HG02623 (cell line): ENCODE data around the gene UCP3.
"Not testable (repeated sequence)": the region's sequence is repeated elsewhere in the genome, so short reads cannot be mapped to it uniquely, and the experiment has no call there.

Experiments used
- ATAC-seq: cut with Tn5 transposase; IDR thresholded peaks from one replicate; pipeline ENCODE4 v1.9.1; 2021; ENCODE audit warnings: moderate library complexity; ENCODE audit not compliant: unreplicated experiment

UCP3 gene

DNA sequence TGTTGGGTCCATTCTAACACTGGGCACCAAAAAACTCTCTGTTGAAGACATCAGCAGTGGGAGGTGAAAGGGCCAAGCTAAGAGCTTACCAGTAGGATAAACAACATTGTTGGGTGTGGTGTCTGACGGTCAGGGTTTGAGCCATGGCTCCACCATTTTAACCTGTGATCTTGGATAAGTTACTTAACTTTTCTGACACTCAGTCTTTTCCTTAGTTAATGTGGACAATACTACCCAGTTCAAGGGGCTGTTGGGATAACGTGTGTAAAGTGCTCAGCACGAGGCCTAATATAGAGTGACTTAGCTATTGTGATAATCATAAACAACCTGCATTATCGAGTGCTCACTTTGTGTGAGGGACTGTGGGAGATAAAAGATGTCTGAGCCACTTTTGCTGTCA, 6.1 kb downstream of the UCP3 start:
- no peak for ATAC-seq

DNA sequence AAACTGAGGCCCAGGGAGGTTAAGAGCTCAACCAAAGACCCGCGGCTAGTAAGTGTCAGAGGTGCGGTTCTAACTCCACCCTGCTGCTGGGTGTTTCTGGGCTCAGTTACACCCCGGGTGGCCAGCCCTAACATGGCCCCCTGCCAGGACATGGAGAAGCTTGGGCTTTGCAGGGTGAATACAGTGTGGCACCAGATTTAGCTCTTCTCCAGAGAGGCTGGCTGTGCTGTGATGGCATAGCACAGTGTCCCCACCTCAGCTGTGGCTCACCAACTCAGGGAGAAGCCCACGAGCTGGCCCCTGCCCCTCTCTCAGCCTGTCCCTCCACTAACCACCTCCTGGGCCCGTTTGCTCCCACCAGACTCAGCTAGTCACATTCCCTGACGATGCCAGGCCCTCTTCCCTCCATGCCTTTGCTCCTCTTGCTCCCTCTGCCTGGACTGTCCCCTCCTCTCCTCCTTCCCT, 7.0 kb downstream of the UCP3 start:
- ATAC-seq, result no peak

DNA sequence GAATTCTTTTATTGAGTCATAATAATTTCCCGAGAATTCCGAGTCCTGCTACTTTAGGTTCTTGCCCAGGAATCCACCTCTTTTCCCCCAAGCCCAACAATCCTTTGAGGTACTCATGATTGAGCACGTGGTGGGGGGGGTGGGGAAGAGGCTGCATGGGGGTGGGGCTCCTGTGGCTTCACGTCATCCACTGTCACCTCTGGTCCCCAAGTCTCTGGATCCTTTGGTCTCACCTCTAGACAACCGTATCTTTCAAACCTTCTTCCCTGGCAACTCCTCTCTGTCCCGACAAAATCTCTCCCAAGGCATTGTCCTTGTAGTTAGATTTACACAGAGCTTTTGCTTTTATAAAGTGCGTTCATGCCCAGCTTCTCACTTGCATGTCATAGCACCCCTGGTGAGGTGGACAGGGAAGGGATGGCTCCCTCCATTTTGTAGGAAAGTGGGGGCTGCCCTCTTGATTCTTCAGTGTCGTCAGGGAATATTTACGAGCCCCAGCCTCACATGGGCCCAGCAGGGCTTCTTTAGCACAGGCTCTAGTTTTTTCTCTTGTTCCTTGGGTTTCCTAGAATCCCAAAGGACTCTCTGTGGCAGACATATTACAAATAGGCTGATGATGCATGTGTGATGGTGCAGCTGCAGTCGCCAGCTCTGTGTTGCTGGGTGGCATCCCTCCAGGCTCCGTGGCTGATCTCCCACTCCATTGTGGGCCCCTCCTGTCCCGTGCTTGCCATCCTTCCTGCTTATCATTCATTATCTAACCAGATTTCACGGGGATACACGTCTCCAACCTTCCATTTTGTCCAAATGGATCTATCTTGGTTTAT, 8.4 kb downstream of the UCP3 start:
- no peak for ATAC-seq

DNA sequence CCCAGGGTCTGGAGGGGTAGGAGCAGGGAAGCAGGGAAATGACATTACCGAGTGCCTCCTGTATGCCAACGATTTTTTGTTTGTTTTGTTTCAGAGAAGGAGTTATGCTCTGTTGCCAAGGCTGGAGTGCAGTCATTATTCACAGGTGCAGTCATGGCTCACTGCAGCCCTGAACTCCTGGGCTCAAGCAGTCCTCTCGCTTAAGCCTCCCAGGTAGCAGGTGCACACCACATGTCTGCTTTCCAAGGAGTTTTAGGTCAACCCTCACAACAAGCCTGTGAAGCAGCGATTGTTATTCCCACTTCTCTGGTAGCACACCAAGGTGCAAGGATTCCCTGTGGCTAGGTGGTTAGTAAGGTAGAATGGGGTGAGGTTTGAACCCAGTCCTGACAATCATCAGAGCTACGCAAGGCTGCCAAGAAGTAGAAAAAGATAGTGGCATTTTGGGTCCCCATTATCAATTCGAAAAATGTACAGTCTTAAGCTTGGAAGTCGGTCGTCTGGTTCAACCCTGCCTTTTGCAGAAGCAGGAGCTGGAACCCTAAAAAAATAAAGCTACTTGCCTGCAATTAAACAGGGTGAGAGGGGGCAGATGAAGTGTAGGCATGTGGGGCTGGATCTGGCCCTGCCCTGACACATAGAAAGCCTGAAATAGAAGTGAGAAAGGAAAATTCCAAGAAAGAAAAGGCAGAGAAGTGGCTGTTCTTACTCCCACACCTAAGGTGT, 9.1 kb downstream of the UCP3 start:
- no peak for ATAC-seq

DNA sequence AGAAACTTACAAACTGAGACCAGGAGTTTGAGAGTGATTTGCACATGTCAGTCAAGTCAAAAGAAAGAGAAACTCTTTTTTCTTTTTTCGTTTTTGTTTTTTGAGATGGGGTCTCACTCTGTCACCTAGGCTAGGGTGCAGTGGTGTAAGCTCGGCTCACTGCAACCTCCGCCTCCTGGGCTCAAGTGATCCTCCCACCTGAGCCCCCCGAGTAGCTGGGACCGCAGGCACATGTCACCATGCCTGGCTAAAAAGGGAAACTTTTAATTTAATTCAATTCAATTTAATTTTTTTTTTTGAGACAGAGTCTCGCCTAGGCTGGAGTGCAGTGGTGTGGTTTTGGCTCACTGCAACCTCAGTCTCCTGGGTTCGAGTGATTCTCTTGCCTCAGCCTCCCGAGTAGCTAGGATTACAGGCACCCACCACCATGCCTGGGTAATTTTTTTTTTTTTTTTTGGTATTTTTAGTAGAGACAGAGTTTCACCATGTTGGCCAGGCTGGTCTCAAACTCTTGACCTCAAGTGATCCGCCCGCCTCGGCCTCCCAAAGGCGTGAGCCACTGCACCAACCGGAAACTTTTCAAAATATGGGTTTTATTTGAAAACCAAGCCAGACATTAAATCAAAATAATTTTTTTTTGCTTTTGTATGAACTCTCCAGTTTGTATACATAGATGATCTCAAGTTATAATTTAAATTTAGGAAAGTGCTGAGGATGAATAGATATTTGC, 9.9 kb downstream of the UCP3 start:
- no peak for ATAC-seq

DNA sequence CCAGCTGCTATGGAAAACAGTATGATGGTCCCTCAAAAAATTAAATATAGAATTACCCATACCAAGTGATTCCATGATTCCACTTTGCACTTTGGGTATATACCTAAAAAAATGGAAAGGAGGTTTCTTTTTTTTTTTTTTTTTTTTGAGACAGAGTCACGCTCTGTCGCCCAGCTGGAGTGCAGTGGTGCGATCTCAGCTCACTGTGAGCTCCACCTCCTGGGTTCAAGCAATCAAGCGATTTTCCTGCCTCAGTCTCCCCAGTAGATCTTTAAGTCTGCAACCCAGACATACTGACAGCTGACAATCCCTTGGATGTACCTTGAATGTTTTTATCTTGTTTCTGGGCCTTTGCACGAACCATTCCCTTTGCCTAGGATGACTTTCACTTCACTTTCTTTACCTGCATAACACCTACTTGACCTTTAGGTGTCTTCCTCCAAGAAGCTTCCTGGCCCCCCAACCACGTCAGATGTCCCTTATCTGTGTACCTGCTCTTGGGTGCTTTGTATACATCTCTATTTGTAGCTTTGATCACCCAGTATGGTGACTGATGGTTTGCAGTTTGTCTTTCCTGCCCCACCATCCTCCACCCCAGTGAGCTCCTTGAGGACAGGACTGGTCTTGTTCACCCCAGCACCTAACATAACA, 11.6 kb downstream of the UCP3 start:
- no peak for ATAC-seq

DNA sequence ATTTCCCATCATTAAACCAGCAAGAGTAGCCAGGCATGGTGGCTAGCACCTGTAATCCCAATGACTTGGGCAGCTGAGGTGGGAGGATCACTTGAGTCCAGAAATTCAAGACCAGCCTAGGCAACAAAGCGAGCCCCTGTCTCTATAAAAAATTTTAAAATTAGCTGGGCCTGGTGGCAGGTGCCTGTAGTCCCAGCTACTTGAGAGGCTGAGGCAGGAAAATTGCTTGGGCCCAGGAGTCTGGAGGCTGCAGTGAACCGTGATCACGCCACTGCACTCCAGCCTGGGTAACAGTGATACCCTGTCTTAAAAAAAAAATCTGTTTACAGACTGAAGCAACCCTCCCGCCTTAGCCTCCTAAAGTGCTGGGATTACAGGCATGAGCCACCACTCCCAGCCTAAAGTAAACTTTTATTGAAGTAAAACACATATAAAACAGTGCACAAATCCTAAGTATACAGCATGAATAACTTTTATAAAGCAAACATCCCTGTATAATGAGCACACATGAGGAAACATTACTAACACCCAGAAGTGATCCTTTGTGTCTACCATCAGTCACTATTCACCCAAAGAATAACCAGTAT, 12.6 kb downstream of the UCP3 start:
- no peak for ATAC-seq

DNA sequence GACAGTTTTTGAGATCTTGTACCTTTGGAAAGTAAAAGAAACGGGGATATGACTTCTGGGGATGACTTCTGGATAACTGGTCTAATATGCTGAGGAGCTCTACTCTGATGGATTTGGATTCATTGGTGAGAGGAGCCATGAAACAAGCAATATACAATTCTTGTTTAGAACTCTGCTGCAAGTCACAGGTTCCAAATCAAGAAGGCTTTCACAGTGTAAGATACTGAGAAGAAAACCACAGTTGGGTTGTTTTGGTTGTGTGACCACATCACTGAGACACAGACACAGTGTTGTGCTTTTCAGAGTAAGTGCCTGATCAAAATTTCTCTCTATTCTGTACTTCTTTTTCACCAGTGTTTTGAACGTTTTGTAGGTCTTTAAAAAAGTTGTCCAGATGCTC, 13.2 kb downstream of the UCP3 start:
- ATAC-seq, result no peak

DNA sequence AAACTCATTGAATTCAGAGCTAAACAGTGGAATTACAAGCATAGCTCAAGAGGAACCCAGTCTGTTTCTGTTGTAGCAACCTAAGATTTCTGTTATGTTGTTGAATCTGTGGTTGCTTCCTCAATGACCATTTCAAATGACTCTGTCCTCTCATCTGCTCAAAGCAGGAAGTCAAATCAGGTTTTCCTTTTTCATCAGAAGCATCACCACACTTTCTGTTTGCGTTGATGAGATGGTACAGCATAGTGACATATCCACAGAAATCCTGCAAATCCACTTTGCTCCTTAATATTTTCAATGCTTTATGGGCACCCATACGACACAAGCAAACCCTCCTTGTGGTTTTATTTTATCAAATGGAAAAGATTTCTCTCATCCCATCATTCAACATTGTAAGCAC, 13.6 kb downstream of the UCP3 start:
- no peak for ATAC-seq

DNA sequence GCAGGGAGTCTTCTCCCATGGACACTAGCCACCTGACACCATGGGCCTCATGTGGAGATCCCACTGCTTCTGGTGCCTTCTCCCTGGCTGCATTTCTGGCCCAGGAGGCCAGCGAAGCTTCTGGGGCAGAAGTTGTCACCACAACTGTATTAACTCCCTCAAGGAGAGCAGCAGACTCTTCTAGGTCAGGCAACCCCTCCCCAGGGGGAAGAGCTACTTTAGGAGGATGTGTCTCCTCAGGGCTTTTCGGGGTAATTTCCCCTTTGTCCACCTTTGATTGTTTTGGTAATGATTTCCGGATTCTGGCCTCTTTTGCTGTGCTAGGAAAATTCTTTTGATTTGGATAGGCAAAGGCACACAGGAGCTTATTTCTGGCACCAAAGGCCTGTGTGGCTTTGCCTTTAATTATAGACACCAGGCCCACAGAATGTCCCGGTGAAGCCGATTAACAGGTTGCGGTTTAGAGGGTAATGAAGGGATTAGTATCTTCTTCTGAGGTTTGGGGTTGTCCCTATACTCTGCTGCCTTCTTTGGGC, 17.3 kb downstream of the UCP3 start:
- ATAC-seq, result no peak

DNA sequence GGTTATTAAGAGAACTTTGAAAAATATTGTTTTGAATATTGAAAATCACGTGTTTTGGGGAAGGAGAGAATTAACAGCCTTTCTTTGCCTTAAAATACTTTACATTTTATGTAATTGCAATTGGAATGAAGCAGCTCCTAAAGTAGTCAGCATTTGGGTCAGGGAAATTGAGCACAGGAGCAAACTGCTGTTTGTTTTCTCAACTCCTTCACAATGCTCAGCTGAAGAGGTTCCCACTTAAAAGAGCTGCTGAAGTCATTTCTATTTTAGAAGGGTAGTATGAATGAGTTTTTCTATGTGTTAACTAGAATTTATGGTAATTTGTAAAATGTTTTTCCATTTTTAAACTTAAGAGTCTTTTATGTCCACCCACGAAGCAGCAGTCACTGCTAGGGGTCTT, 18.2 kb downstream of the UCP3 start:
- no peak for ATAC-seq

DNA sequence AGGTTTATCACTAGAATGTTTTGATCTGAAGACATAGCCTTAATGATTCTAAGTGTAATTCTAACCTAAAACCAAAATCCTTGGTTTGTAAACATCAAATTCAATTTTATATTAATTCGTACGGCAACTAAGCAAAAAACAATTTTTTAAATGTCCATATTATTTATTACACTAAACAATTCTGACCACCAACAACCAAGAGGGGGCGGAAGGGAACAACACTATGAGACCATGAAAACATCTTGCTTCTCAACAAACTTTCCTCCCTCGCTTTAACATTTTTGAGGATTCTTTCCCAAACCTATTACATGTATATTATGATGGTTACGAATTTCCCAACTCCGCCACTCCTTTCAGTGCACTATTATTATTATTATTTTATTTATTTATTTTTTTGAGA, 19.7 kb downstream of the UCP3 start:
- no peak for ATAC-seq

DNA sequence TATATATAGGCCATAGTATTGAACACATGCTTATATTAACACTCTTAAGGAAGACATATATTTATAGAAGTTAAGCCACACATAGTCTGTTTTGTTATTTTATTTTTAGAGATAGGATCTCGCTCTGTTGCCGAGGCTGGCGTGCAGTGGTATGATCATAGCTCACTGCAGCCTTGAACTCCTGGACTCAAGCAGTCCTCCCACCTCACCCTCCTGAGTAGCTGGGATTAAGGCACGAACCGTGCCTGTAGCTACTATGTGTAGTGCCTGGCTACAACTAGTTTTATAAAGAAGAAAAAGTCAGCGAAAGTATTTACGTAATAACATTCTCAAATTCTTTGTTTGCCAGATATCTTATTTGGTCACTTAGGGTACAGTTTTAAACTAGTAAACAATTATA, 20.7 kb downstream of the UCP3 start:
- no peak for ATAC-seq

DNA sequence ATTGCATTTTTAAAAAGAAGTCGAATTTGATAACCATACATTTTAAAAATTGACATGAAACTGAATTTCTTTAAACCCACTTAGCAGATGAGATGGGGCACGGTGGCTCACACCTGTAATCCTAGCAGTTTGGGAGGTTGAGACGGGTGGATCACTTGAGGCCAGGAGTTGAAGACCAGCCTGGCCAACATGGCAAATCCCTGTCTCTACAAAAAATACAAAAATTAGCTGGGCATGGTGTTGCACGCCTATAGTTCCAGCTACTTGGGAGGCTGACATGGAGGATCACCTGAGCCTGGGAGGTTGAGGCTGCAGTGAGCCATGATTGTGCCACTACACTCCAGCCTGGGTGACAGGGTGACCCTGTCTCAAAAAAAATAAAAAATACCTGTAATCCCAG, 23.2 kb downstream of the UCP3 start:
- ATAC-seq, result not testable (repeated sequence)

DNA sequence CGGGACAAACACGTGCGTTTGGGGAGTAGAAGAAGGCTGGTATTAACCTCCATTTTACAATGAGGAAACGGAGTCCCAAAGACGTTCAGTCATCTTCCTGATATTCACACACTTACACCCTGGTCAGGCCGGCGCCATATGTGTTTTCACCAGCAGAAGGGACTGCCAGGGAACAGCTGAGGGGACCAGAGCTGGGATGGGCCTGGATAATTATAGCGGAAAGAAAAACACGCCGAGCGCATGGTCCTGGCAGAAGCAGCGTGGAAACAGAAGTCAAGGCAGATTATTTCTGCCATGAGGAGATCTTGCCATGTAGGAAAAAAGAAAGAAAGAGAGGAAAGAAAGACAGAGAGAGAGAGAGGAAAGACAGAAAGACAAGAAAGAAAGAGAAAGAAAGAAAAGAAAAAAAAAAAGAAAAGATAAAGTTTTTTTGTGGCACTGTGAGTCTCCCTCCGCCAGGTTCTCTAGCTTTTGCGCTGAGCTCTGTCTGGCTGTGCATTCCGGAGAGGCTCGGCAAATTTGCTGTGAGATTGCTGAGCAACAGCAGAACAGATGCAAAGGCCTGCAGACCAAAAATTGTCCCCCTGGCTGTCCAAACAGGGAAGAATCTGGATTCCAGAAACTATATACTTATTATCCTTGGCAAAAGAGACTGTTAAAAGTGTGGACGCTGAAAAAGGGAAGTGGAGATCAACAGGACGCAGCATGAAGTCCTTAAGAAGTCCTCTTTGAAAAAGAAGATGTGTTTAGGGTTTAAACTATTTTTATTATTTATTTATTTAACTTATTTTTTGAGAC, 24.9 kb downstream of the UCP3 start:
- ATAC-seq, result no peak

DNA sequence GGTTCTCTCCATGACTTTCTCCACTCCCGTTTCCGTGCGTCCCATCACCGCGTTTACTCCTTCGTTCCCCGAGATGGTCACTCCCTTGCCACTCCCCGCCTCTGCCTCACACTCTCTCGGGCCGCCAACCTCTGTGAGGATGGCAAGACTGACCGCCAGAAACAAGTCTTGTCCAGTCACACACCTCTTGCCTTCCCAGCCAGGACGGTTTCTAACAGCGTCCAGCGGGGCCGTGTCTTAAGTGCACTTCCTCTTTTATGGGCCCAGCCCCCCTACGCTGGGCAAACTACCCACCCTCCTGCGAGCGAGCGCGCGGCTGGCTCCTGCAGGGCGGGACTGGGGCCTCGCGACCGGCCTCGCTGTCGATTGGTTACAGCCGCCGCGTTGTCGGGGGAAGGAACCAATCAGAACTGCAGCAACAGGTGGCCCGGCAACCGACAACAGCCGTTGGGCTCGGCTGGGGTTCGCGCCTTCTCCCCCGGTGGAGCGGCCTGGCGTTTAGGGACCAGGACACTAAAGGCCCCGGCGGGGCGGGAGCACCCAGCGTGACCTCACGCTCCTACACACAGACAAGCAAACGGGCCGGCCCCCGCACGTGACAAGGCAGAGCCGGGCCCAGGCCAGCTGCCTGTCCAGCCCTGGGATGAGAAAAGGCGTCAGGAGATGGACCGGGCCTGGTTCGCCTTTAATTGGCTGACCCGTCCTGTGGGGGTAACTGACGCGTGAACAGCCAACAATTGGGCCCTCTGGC, 25.7 kb downstream of the UCP3 start:
- ATAC-seq, result peak; percentile 59

DNA sequence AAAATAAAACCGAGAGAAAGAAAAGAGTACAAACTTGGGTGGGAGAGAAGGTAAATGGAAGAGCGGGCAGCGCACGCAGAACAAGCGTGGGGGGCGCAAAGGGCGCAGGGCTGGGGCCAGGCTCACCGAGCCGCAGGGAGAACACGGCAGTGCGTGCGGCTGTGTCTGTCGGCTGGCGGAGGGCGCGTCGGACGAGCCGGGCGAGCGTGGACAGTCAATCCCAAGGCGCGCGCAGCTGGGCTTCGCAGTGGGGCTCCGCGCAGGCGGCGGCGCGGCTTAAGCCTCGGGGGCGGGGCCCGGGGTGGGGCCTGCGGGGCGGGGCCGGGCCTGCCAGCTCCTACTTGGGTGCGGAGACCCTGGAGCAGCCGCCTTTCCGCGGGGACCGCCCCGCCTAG, 26.3 kb downstream of the UCP3 start, which contains the start of gene UCP2:
Gene UCP2 (minus strand): TSS at position 249 of the 395 bp plus-strand sequence. CDS start 4,465 bp downstream, outside the sequence.
- peak; percentile 47 for ATAC-seq

DNA sequence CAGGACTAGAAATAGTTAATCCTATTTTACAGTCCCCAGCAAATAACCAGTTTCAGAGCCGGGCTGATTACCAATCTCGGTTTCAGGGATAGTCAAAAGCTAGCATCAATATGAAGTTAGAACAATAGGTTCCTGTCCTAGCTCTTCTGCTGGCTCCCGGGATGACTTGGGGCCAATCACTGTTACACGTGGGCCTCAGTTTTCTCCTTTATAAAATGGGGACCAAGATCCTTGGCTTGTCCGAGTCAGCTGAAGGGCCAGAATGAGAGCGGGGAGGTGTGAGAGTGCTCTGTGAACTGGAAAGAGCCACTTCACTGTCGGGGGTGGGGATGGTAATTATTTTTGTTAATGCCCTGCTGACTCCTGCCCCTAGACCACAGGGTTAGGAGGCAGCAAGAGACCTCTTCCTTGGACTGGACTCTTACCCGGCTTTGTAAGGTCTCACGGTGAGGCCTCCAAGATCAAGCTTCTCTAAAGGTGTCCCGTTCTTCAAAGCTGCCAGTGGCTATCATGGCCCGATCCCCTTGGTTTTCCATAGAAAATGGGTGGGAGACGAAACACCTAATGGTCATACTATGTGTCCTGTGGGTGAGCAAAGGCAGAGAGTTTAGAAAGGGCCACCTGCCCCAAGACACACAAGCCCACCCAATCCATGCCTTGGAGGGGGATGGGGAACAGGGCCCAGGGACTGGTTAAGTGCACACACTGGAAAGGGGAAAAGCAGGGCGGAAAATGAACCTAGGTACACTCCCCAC, 27.7 kb downstream of the UCP3 start:
- no peak for ATAC-seq
